Measurements from ENCODE around the gene TMEM198. TPM values are rescaled to one million over a fixed set of nuclear protein-coding genes. Genes with fewer than 3 reads are reported as not detected.

The TMEM198 gene
- total and polyA plus RNA-seq, 2 of the 4 experiments (the other 2 are of a cell fraction): 0.18 to 2.2 TPM

DNA sequence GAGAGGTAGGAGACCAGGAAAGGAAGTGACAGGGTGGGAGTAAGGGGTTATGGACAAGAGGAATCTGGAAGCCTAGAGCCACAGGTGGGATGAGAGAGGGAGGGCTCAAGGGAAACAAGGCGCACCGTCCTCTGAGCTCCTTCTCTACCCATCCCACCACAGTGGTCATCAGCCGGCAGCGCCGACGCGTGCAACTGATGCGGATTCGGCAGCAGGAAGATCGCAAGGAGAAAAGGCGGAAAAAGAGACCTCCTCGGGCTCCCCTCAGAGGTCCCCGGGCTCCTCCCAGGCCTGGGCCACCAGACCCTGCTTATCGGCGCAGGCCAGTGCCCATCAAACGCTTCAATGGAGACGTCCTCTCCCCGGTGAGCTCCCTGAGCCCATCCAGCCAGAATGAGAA lies 5.2 kb downstream of the TMEM198 start:
- H2AK9ac ChIP-seq (replicated peaks; ENCODE audit: low read depth, low read length, poor library complexity): no peak overlapping the region
- no peak overlapping the region for H3K23ac ChIP-seq (ENCODE audit: low read depth, low read length)
- no peak overlapping the region for H2BK5ac ChIP-seq (ENCODE audit: low read depth, low read length, poor library complexity, severe bottlenecking)
- H4K20me1 ChIP-seq (ENCODE audit: insufficient read depth, low read length): no peaks in the 10 kb centered on the region; the same call in 1 of the 2 replicates
- no TSS peak for BruUV-seq (replicated peaks)
- no peak overlapping the region for H3K4ac ChIP-seq (ENCODE audit: low read depth, low read length)
- H2AK5ac ChIP-seq (ENCODE audit: low read depth, low read length): no peak overlapping the region
- H3K4me3 ChIP-seq (ENCODE audit: insufficient read depth, low read depth, low read length): no peak overlapping the region
- no peak overlapping the region for H2BK120ac ChIP-seq (ENCODE audit: low read depth, low read length)
- H3K27ac ChIP-seq (ENCODE audit: insufficient read depth, low read length): no peak overlapping the region
- no peaks in the 10 kb centered on the region for H3K27me3 ChIP-seq (ENCODE audit: control insufficient read depth, insufficient read depth, low read length)
- H3K9ac ChIP-seq (ENCODE audit: low read depth, low read length): no peak overlapping the region
- ChIA-PET POLR2A (ENCODE audit: unreplicated experiment) (no interaction called here), CTCF (interaction anchor here (0.6 to 2.7 kb wide), 2 partner anchors 11 to 126 kb away, joined by 3 to 10 read pairs; no protein-coding TSS in a partner anchor)
- no peak overlapping the region for H4K8ac ChIP-seq (ENCODE audit: low read depth in 2 of 2, low read length in 2 of 2)
- no peaks in the 10 kb centered on the region; the same call in 1 of the 2 replicates for H3K9me1 ChIP-seq (ENCODE audit: insufficient read depth, low read length)
- 90% methylated on average over 8 of the region's 18 CpGs; no CpG with 5 or more reads in 1 of the 2 experiments for WGBS, 2 experiments (ENCODE audit: extremely low coverage in 2 of 2, insufficient read length in 1 of 2)
- H3K9me3 ChIP-seq (ENCODE audit: control insufficient read depth, insufficient read depth, low read length): no peaks in the 10 kb centered on the region
- no peak overlapping the region for H2AFZ ChIP-seq (replicated peaks; ENCODE audit: low read length, poor library complexity)
- no peak for DNase-seq
- no peak overlapping the region for H3K4me2 ChIP-seq (ENCODE audit: low read depth, low read length)
- peaks cover 8% of the 10 kb centered on the region; the same call in 1 of the 2 replicates for H3K4me1 ChIP-seq (ENCODE audit: control insufficient read depth, insufficient read depth, low read length)
- no peak overlapping the region for H2BK20ac ChIP-seq (ENCODE audit: low read depth, low read length)
- H3K18ac ChIP-seq (ENCODE audit: low read depth, low read length): no peak overlapping the region
- H3K79me1 ChIP-seq (ENCODE audit: low read depth in 1 of 2, low read length in 2 of 2): no peaks in the 10 kb centered on the region
- in situ Hi-C loops (cut with MboI; ENCODE audit: low sequenced_read_pairs): no loop called here
- TF ChIP-seq FOS (IDR thresholded peaks at IDR 0.05; ENCODE audit: low read depth, low read length) (no peak), MXI1 (IDR thresholded peaks at IDR 0.05; ENCODE audit: borderline replicate concordance, low read depth, low read length) (no peak)
- no peak overlapping the region for H3K14ac ChIP-seq (replicated peaks; ENCODE audit: low read depth, low read length)
- intact Hi-C loops (cut with micrococcal nuclease): no loop called here
- dilution Hi-C loops (cut with HindIII; ENCODE audit: low sequenced_read_pairs, unreplicated experiment): no loop called here
- no peak overlapping the region for H4K5ac ChIP-seq (ENCODE audit: low read depth, low read length)
- no peaks in the 10 kb centered on the region for H3K36me3 ChIP-seq (ENCODE audit: control insufficient read depth, insufficient read depth, low read length)
- ATAC-seq (ENCODE audit: low read depth): no peak
- no peak overlapping the region for H4K91ac ChIP-seq (ENCODE audit: insufficient read depth, low read depth, low read length)
- H3K56ac ChIP-seq (ENCODE audit: extremely low read depth, insufficient read depth, low read length): no peak overlapping the region
- no peak overlapping the region for H2BK15ac ChIP-seq (ENCODE audit: low read depth, low read length)

Measured in IMR-90 (cell line).